Lower leg skin (tissue), 3 donors: ENCODE measurements around the gene CLIC4.

Experiments
- CTCF ChIP-seq, 3 donors: fragments of 450-650 bp; IDR thresholded peaks; one replicate each; pipeline ENCODE4 v1.5.1; 2016; ENCODE audit warnings: antibody characterized with exemption in 3 of 3, mild to moderate bottlenecking in 3 of 3, moderate library complexity in 2 of 3
- POLR2A ChIP-seq, 2 donors: fragments of 450-650 bp; IDR thresholded peaks; one replicate each; pipeline ENCODE4 v1.6.1; 2016 to 2017; ENCODE audit warnings: antibody characterized with exemption in 2 of 2, mild to moderate bottlenecking in 1 of 2, moderate library complexity in 1 of 2

DNA sequence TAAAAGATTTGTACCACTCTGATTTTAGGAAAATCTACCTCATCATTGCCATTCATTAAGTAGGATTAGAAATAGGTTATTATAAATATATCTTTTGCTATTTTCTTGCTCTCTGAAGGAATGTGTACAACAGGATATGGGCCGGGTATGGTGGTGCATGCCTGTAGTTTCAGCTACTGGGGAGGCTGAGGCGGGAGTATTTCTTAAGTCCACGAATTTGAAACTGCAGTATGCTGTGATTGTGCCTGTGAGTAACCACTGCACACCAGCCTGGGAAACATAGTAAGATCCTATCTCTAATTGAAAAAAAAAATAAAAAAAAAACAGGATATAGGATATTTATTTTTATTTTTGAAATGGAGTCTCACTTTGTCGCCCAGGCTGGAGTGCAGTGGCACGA is 50.0 kb downstream of the CLIC4 start:
- no peak for TF ChIP-seq POLR2A (IDR thresholded peaks at IDR 0.05)
- no peak for TF ChIP-seq CTCF (IDR thresholded peaks at IDR 0.05)
